OCI-LY3 (cell line): ENCODE results near the gene ITPR3.

Source experiments
- H2AFZ ChIP-seq: fragments of 200-600, 300-600 bp; shearing (Covaris generic); 2 replicates; pipeline ENCODE4 v1.6.0; 2014; ENCODE audit warnings: antibody characterized with exemption, low read depth, low read length
- H3K27ac ChIP-seq: fragments of 200-600, 300-600 bp; sonication (generic); 2 replicates; pipeline ENCODE4 v1.5.1; 2014; ENCODE audit warnings: mild to moderate bottlenecking, low read length, moderate library complexity, mixed read lengths
- H3K27me3 ChIP-seq: fragments of 200-600, 300-600 bp; sonication (generic); 2 replicates; pipeline ENCODE4 v1.6.1; 2014; ENCODE audit warnings: low read depth, low read length, mixed read lengths
- H3K36me3 ChIP-seq: fragments of 200-600, 300-600 bp; sonication (generic); replicated peaks from 2 replicates; pipeline ENCODE3; 2014; ENCODE audit warnings: low read depth, low read length, mixed read lengths
- H3K4me1 ChIP-seq: fragments of 300-600, 200-600 bp; sonication (generic); 2 replicates; pipeline ENCODE4 v1.6.1; 2014; ENCODE audit warnings: low read length, mixed read lengths
- H3K4me2 ChIP-seq: fragments of 200-600, 300-600 bp; sonication (generic); 2 replicates; pipeline ENCODE4 v1.6.1; 2014; ENCODE audit warnings: low read length, mixed read lengths
- H3K4me3 ChIP-seq: fragments of 300-600, 200-600 bp; sonication (generic); 2 replicates; pipeline ENCODE4 v1.5.1; 2014; ENCODE audit warnings: antibody characterized with exemption, mild to moderate bottlenecking, low read length, moderate library complexity
- H3K79me2 ChIP-seq: fragments of 300-600, 200-600 bp; shearing (Covaris generic); 2 replicates; pipeline ENCODE4 v1.6.1; 2014; ENCODE audit warnings: mild to moderate bottlenecking, low read length, mixed read lengths
- H3K9ac ChIP-seq: fragments of 300-600, 200-600 bp; shearing (Covaris generic); 2 replicates; pipeline ENCODE4 v1.6.0; 2014; ENCODE audit warnings: mild to moderate bottlenecking, low read length, moderate library complexity
- H3K9me3 ChIP-seq: fragments of 200-600, 300-600 bp; shearing (Covaris generic); 2 replicates; pipeline ENCODE4 v1.6.1; 2014; ENCODE audit warnings: low read length, mixed read lengths; ENCODE audit not compliant: insufficient read depth
- H4K20me1 ChIP-seq: fragments of 200-600, 300-600 bp; sonication (generic); 2 replicates; pipeline ENCODE4 v1.6.1; 2016; ENCODE audit warnings: low read length, mixed read lengths; ENCODE audit not compliant: insufficient read depth
- CTCF ChIP-seq: fragments of 200-600, 300-600 bp; sonication (generic); IDR thresholded peaks from 2 replicates; pipeline ENCODE4 v1.5.1; 2014; ENCODE audit warnings: antibody characterized with exemption, low read length, low read depth
- EZH2phosphoT487 ChIP-seq: fragments of 200-600 bp; shearing (Covaris generic); IDR thresholded peaks from 2 replicates; pipeline ENCODE4 v1.6.1; 2018; ENCODE audit warnings: antibody characterized with exemption, mixed run types, low read depth

Gene ITPR3

GRCh38 chr6:33619166-33619840 lies 1.8 kb upstream of the ITPR3 start:
- H3K27ac ChIP-seq: no peak overlapping the region
- H3K27me3 ChIP-seq: no peaks in the 10 kb centered on the region
- H2AFZ ChIP-seq: no peak overlapping the region
- H3K4me3 ChIP-seq: no peak overlapping the region
- TF ChIP-seq CTCF (no peak), EZH2phosphoT487 (no peak)
- peaks cover 5% of the 10 kb centered on the region for H3K36me3 ChIP-seq
- peaks cover 15% of the 10 kb centered on the region for H3K4me1 ChIP-seq
- peaks cover 18% of the 10 kb centered on the region for H4K20me1 ChIP-seq
- no peaks in the 10 kb centered on the region for H3K9me3 ChIP-seq
- peaks cover 25% of the 10 kb centered on the region for H3K79me2 ChIP-seq
- H3K9ac ChIP-seq: no peak overlapping the region
- H3K4me2 ChIP-seq: no peak overlapping the region

- H3K9me3 ChIP-seq: no peaks in the 10 kb centered on the region
- peak overlapping the region; percentile 76 for H3K9ac ChIP-seq
- peaks cover 15% of the 10 kb centered on the region for H3K4me1 ChIP-seq
- H3K27me3 ChIP-seq: no peaks in the 10 kb centered on the region
- peaks cover 20% of the 10 kb centered on the region for H4K20me1 ChIP-seq
- peak overlapping the region; percentile 97 for H3K4me3 ChIP-seq
- peaks cover 7% of the 10 kb centered on the region for H3K36me3 ChIP-seq
- TF ChIP-seq EZH2phosphoT487 (no peak), CTCF (no peak)
- H3K79me2 ChIP-seq: peaks cover 31% of the 10 kb centered on the region
- no peak overlapping the region for H3K27ac ChIP-seq
- no peak overlapping the region for H2AFZ ChIP-seq
- H3K4me2 ChIP-seq: peak overlapping the region; percentile 89
Measured at GRCh38 chr6:33620158-33620855, 815 bp upstream of the ITPR3 start.

- Histone ChIP-seq H3K4me2 (peak overlapping the region; percentile 95), H2AFZ (peak overlapping the region; percentile 57; the same call in 1 of the 2 replicates), H3K79me2 (peaks cover 31% of the 10 kb centered on the region), H3K9ac (peak overlapping the region; percentile 98), H3K36me3 (peaks cover 7% of the 10 kb centered on the region), H4K20me1 (peaks cover 20% of the 10 kb centered on the region), H3K4me3 (peak overlapping the region; percentile 97), H3K27me3 (no peaks in the 10 kb centered on the region), H3K27ac (peak overlapping the region; percentile 59), H3K9me3 (no peaks in the 10 kb centered on the region), H3K4me1 (peaks cover 15% of the 10 kb centered on the region)
- TF ChIP-seq CTCF: no peak
- TF ChIP-seq EZH2phosphoT487: no peak
Measured at GRCh38 chr6:33621711-33622388, 728 bp downstream of the ITPR3 start.
